ENCODE measurements around the gene RRAGC. TPM values are rescaled to one million over a fixed set of nuclear protein-coding genes. Genes with fewer than 3 reads are reported as not detected.

The RRAGC gene, protein sequence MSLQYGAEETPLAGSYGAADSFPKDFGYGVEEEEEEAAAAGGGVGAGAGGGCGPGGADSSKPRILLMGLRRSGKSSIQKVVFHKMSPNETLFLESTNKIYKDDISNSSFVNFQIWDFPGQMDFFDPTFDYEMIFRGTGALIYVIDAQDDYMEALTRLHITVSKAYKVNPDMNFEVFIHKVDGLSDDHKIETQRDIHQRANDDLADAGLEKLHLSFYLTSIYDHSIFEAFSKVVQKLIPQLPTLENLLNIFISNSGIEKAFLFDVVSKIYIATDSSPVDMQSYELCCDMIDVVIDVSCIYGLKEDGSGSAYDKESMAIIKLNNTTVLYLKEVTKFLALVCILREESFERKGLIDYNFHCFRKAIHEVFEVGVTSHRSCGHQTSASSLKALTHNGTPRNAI
- 7.9 and 8.5 TPM in 2 replicates for total RNA-seq (2014; rRNA removed; shearing (Covaris generic))
- 2.8 and 4.7 TPM in 2 replicates for polyA plus RNA-seq (2014; cell fraction: nucleus; rRNA removed)

GRCh38 chr1:38859561-38860453, at the start of gene RRAGC:
Gene RRAGC (minus strand): TSS chr1:38859772. CDS start chr1:38859646, 126 bp downstream.
- peak; percentile 95 for DNase-seq (ENCODE audit: extremely low read depth, low read depth)

- no peak for DNase-seq (ENCODE audit: extremely low read depth, low read depth)
These were observed 49.2 kb upstream of the RRAGC start for GRCh38 chr1:38908821-38909220.

DNA sequence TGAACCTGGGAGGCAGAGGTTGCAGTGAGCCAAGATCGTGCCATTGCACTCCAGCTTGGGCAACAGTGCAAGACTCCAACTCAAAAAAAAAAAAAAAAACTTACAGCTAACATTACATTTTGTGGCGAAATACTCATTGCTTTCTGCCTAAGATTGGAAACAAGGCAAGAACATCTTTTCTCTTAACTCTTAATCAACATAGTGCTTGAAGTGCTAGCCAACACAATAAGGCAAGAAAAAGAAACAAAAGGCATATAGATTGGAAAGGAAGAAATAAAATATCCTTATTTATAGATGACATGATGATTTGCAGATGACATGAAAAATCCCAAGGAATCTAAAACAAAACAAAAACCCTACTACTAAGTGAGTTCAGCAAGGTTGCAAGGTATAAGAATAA, 46.4 kb upstream of the RRAGC start:
- no peak for DNase-seq (ENCODE audit: extremely low read depth, low read depth)

DNA sequence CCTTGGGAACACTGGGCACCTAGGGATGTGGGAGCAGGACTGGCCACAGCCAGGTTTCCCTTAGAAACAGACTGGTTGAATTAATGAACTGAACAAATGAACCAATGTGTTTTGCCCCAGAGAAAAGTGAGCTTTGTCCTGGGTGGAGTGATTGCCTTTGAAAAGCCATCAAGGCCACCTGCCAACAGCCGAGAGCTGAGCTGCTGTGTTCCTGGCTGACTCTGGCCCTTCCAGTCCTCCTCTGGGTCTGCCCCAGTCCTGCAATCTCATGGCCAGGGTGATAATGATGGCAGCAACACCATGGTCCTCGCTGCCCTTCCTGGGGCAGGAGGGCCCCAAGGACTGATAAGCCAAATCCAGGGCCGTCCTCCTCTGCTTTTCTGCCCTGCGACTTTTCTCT, 40.0 kb upstream of the RRAGC start:
- DNase-seq (ENCODE audit: extremely low read depth, low read depth), result no peak

DNA sequence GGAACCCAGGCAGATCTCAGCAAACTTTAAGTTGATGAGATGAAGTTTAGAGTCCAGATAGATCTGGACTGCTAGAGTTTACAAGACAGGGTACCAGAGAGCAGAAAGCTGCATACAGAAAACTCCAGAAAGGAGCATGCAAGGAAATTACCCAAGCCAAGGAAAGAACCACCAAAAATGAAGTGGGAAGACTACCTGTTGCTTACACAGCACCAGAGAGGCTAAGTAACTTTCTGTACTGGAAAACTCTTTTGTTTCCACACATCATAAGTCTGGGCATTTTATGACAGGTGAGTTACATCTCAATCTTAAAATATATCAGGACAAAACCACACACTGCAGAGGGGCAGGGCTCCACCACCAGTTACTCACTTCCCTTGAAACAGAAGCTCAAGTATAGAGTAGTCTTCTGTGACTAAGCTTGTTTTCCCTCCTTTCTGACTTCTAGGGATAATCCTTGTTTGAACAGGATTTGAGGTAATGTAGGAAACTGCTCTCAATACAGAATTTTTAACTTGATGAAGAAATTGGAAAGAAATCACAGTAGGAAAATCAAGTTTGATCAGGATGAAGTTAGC, 39.2 kb upstream of the RRAGC start:
- DNase-seq (ENCODE audit: extremely low read depth, low read depth), result no peak

DNA sequence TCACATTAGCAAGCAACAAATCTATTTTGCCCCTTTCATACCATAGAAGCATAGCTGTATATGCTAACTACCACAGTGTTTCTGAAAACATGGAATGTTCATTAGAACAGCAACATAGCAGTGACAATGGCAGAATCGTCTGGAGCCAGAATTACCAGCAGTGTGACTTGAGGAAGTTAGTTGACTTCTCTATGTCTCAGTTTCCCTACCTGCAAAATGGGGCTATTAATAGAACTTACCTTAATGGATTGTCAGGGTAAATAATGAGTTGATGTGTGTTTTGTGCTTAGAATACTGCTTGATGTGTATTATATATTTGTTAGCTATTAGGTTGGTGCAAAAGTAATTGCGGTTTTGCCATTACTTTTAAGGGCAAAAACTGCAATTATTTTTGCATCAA, 36.6 kb upstream of the RRAGC start:
- DNase-seq (ENCODE audit: extremely low read depth, low read depth), result no peak

GRCh38 chr1:38892976-38893375, 33.4 kb upstream of the RRAGC start:
- no peak for DNase-seq (ENCODE audit: extremely low read depth, low read depth)

DNA sequence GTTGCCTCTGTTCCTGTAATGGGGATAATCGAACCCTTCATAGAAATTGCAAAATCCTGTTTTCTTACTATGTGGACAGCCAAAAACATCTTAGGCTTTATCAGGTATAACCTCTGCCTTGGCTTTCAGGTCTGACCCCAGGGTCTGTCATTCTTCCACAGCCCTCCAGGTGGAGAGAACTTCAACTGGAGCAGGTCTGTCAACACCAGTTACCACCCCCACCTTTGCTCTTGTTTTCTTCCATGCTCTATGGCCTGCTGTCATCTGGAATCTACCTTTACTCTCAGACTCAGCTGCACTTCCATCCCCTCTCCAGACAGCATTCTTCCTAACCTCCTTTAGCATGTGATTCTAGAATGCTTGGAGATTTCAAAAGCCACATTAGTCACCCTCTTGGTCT, 32.2 kb upstream of the RRAGC start:
- DNase-seq (ENCODE audit: extremely low read depth, low read depth), result no peak

DNA sequence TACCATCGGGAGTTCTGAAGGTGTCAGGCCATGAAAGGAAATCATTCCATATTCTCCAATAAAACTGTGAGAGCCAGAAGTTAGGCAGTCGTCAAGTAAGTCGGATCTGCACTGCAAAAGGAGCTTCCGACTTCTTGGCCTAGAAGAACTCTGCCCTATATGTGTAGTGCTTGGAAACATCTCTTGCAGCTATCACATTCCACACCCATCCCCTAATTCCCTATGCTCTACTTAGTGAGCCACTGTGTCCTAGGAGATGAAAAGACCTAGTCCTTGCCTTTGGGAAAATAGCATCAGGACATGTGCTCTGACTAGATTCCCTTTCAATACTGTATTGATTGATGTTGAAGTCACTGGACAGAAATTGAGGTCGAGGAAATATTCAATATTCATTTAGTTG, 30.0 kb upstream of the RRAGC start:
- no peak for DNase-seq (ENCODE audit: extremely low read depth, low read depth)

DNA sequence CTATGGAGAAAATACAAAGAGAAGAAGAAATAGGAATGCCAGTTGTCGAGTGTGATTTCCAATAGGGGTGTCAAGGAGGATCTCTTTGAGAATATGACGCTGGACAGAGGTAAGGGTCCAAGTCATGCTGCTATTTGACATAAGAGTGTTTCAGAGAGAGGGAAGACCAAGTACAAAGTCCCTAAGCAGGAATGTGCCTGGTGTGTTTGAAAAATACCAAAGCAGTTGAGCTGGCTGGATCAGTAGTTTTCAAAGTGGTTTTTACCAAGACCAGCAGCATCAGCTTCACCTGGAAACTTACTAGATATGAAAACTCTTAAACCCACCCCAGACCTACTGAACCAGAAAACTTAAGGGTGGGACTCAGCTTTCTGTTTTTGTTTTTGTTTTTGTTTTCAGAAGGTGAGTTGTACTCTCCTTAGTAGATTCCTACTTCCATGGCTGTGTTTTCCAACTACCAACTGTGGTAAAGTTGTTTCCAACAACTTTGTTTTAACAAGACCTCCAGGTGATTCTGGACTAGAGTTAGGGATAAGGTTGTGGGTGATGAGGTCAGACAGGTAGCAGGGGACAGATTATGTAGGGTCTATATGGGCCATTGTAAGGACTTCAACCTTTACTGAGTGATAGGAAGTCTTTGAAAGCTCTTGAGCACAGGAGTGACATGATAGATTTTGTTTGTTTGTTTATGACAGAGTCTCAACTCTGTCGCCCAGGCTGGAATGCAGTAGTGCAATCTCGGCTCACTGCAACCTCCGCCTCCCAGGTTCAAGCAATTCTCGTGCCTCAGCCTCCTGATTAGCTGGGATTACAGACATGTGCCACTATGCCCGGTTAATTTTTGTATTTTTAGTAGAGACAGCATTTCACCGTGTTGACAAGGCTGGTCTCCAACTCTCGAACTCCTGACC, 29.1 kb upstream of the RRAGC start:
- DNase-seq (ENCODE audit: extremely low read depth, low read depth), result no peak

DNA sequence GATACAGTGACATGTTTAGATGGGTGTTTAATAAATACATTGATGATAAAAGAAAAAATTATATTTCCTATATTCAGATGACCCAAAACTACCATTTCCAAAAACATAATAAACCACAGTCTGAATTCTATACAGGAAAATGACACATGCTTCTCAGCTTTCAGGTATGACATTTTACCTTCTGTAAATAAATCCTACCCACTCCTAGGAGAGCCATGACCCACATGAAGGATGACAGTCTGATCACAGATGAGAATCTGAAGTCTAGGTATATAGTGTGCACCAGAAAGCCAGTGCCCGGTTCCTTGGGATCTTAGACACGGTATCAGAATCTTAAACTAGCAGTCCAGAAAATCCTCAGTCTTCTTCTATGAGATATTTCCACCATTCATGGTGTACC, 25.5 kb upstream of the RRAGC start:
- no peak for DNase-seq (ENCODE audit: extremely low read depth, low read depth)

DNA sequence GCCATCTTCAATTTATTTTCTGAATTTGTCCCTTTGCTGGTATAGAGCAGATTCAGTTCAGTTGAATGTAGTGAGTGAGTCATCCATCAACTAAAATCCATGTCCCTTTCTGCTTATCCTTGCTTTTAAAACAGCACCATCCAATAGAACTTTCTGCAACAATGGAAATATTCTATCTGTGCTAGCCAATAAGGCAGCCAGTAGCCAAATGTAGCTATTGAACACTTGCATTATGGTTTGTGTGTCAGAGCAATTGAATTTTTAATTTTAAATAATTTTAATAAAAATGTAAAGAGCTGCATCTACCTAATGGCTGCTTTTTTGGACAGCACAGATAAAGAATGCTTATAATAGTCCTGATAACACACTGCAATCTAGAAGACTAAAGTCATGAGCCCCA, 21.9 kb upstream of the RRAGC start, which contains the start of gene GJA9:
Gene GJA9, minus strand, starts transcription at position 101 of the 400 bp plus-strand sequence. CDS start 5,489 bp downstream, outside the sequence.
- no peak for DNase-seq (ENCODE audit: extremely low read depth, low read depth)

DNA sequence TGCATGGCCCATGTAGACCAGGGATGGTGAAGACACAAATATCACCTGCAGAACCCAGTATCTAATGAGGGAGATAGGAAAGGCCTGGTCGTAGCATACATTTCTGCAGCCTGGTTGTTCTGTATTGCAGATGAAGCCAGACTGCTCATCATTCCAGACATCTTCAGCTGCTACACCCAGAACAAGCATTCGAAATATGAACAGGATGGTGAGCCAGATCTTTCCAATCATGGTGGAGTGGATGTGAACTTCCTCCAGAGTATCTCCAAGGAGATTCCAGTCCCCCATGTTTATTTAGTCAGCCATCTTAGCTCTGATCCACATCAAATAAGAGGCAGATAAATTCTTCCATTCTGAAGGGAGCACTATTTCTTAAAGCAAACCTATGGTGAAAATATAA, 16.2 kb upstream of the RRAGC start:
- no peak for DNase-seq (ENCODE audit: extremely low read depth, low read depth)

GRCh38 chr1:38873027-38873969, 13.7 kb upstream of the RRAGC start, which contains the start of gene MYCBP:
Gene MYCBP (minus strand): TSS chr1:38873348. CDS start chr1:38873305, 43 bp downstream.
- DNase-seq (ENCODE audit: extremely low read depth, low read depth), result peak; percentile 86

DNA sequence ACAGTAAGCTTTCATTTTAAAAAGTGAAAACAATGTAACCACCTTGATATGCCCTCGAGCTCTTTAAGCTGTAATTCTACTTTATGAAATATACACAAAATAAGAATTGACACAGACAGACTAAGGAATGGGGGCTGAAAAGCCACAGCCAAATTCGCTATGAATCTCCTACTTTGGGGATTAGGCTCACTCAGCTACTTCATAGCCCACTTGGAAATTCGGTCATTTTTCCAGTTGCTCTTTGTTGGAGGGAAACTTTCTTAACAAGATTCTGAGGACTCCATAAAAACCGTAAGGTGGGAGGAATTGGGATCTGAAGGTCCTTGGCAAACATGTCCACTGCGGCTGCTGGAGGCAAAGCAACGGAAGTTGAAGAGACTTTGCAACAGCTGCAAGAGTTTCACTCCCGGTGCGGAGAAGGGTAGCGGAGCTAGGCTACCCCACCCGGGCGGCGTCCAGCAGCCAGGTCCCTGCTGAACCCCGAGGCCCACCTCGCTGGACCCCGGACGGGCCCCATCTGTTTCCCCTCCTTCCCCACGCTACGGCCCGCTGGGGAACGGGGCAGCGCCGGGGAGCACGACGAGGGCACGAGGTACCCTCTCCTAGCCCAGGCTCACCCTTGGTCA, 12.9 kb upstream of the RRAGC start:
- no peak for DNase-seq (ENCODE audit: extremely low read depth, low read depth)

- DNase-seq (ENCODE audit: extremely low read depth, low read depth), result no peak
These were observed 11.4 kb upstream of the RRAGC start for GRCh38 chr1:38870996-38871395.

GRCh38 chr1:38867208-38867607, 7.6 kb upstream of the RRAGC start:
- DNase-seq (ENCODE audit: extremely low read depth, low read depth), result no peak

- no peak for DNase-seq (ENCODE audit: extremely low read depth, low read depth)
These were observed 5.6 kb upstream of the RRAGC start for GRCh38 chr1:38865112-38865715.
